GM12801 (cell line): ENCODE measurements around the gene POP7.

Source experiments
- CTCF ChIP-seq: IDR thresholded peaks from one replicate; pipeline ENCODE4 v1.5.1; 2011; ENCODE audit warnings: control low read depth; ENCODE audit not compliant: insufficient read length; ENCODE audit errors: extremely low read depth

Gene POP7

GRCh38 chr7:100686201-100686821 lies 19.6 kb upstream of the POP7 start:
- TF ChIP-seq CTCF = no peak

GRCh38 chr7:100686822-100687211 lies 19.1 kb upstream of the POP7 start:
- TF ChIP-seq CTCF = no peak

- no peak for TF ChIP-seq CTCF
Observed at GRCh38 chr7:100687261-100687660, 18.7 kb upstream of the POP7 start.

- TF ChIP-seq CTCF = no peak
Observed at GRCh38 chr7:100687751-100688300, 18.1 kb upstream of the POP7 start.

GRCh38 chr7:100688326-100688860 lies 17.5 kb upstream of the POP7 start:
- no peak for TF ChIP-seq CTCF

GRCh38 chr7:100689230-100690135 lies 16.4 kb upstream of the POP7 start:
- no peak for TF ChIP-seq CTCF
